Common myeloid progenitor, CD34-positive (primary cell): ENCODE results near the gene CAPN5.

ENCODE experiments used
- CTCF ChIA-PET: fragments of 350-600 bp; sonication (Branson Sonifier 250); formaldehyde crosslinking; loops from one replicate; lab custom pipeline; 2021; ENCODE audit warnings: antibody characterized with exemption; lab: Charles Lee
- POLR2A ChIA-PET: fragments of 350-600 bp; sonication (Branson Sonifier 250); formaldehyde crosslinking; loops from one replicate; lab custom pipeline; 2021; ENCODE audit warnings: antibody characterized with exemption; lab: Charles Lee
- DNase-seq, 3 donors: peaks; one replicate each; pipeline versions ENCODE4 v3.0.0 to v3.0.0-alpha.2; 2013
- H3K27ac ChIP-seq, 2 experiments: 1 replicate in 1 of 2; 2 replicates in 1 of 2; pipeline ENCODE4 v1.7.0; 2013; ENCODE audit warnings: inconsistent platforms in 2 of 2, low read length in 2 of 2, mild to moderate bottlenecking in 2 of 2, low read depth in 1 of 2, moderate library complexity in 1 of 2; ENCODE audit not compliant: severe bottlenecking in 2 of 2, insufficient read depth in 1 of 2, poor library complexity in 1 of 2
- H3K27me3 ChIP-seq, 5 experiments: replicated peaks in 2 of 5; 1 replicate in 3 of 5; 2 replicates in 2 of 5; pipeline versions ENCODE4 v1.6.1 to v1.7.0; 2013; ENCODE audit warnings: low read length in 4 of 5, mild to moderate bottlenecking in 2 of 5, moderate library complexity in 2 of 5, inconsistent platforms in 1 of 5; ENCODE audit not compliant: insufficient read depth in 5 of 5, control insufficient read depth in 4 of 5
- H3K36me3 ChIP-seq, 4 experiments: 1 replicate in 2 of 4; 2 replicates in 2 of 4; pipeline versions ENCODE4 v1.6.1 to v1.7.0; 2013; ENCODE audit warnings: low read length in 3 of 4, control low read depth in 1 of 4, mild to moderate bottlenecking in 1 of 4; ENCODE audit not compliant: control insufficient read depth in 4 of 4, insufficient read depth in 4 of 4
- H3K4me1 ChIP-seq, 4 experiments: 1 replicate in 3 of 4; 2 replicates in 1 of 4; pipeline versions ENCODE4 v1.6.1 to v1.7.1; 2013; ENCODE audit warnings: low read length in 3 of 4, mild to moderate bottlenecking in 3 of 4, control low read depth in 1 of 4, inconsistent platforms in 1 of 4, moderate library complexity in 1 of 4; ENCODE audit not compliant: control insufficient read depth in 4 of 4, insufficient read depth in 4 of 4; ENCODE audit errors: control extremely low read depth in 1 of 4
- H3K4me3 ChIP-seq, 7 experiments: 1 replicate in 4 of 7; 2 replicates in 3 of 7; pipeline versions ENCODE4 v1.5.1 to v1.7.0; 2013; ENCODE audit warnings: mild to moderate bottlenecking in 7 of 7, low read length in 6 of 7, moderate library complexity in 6 of 7, inconsistent platforms in 2 of 7, low read depth in 2 of 7, control low read depth in 1 of 7; ENCODE audit not compliant: insufficient read depth in 4 of 7, control insufficient read depth in 1 of 7; ENCODE audit errors: extremely low read depth in 1 of 7
- H3K9me3 ChIP-seq, 5 experiments: 1 replicate in 4 of 5; 2 replicates in 1 of 5; pipeline versions ENCODE4 v1.6.1 to v1.7.1; 2013; ENCODE audit warnings: low read length in 4 of 5, mild to moderate bottlenecking in 2 of 5, inconsistent platforms in 1 of 5, low read depth in 1 of 5, moderate library complexity in 1 of 5; ENCODE audit not compliant: control insufficient read depth in 4 of 5, insufficient read depth in 2 of 5; ENCODE audit errors: control extremely low read depth in 1 of 5
- WGBS: methylation state at CpG from one replicate; pipeline ENCODE4 v1.1.5; 2013; ENCODE audit not compliant: insufficient coverage; 5-methylcytosine and 5-hydroxymethylcytosine counted together

Gene CAPN5

GRCh38 chr11:77125191-77125590 lies 58.4 kb downstream of the CAPN5 start:
- H3K4me3 ChIP-seq = no peak overlapping the region
- WGBS = 19% methylated on average over 3 of the region's 6 CpGs
- peak; percentile 14 to 62 (median 61) for DNase-seq
- H3K27me3 ChIP-seq = peaks cover 0 to 8% (median 4%) of the 10 kb centered on the region in 5 experiments
- ChIA-PET CTCF (no interaction called here), POLR2A (no interaction called here)
- peaks cover 0 to 34% (median 26%) of the 10 kb centered on the region in 4 experiments for H3K4me1 ChIP-seq
- H3K36me3 ChIP-seq = no peaks in the 10 kb centered on the region
- H3K9me3 ChIP-seq = no peaks in the 10 kb centered on the region
- no peak overlapping the region for H3K27ac ChIP-seq

- no peaks in the 10 kb centered on the region for H3K36me3 ChIP-seq
- POLR2A ChIA-PET = interaction anchor here (0.7 kb wide), 1 partner anchor 1413 kb away, joined by 3 read pairs; no protein-coding TSS in a partner anchor
- H3K4me1 ChIP-seq = peaks cover 0 to 33% (median 26%) of the 10 kb centered on the region in 4 experiments
- H3K4me3 ChIP-seq = no peak overlapping the region
- H3K9me3 ChIP-seq = no peaks in the 10 kb centered on the region
- H3K27me3 ChIP-seq = peaks cover 0 to 8% (median 4%) of the 10 kb centered on the region in 5 experiments
- no peak overlapping the region for H3K27ac ChIP-seq
- no peak for DNase-seq
- CTCF ChIA-PET = interaction anchor here (1.7 to 12.6 kb wide), 6 partner anchors 10 to 78 kb away, joined by 5 to 240 read pairs (median 12); no protein-coding TSS in a partner anchor
- 86% methylated on average over 2 of the region's 4 CpGs for WGBS
Measured at GRCh38 chr11:77125695-77126094, 58.9 kb downstream of the CAPN5 start.

- Histone ChIP-seq H3K4me1 (peaks cover 0 to 28% (median 23%) of the 10 kb centered on the region in 4 experiments), H3K27ac (no peak overlapping the region), H3K4me3 (no peak overlapping the region), H3K9me3 (no peaks in the 10 kb centered on the region), H3K27me3 (peaks cover 0 to 8% (median 4%) of the 10 kb centered on the region in 5 experiments), H3K36me3 (no peaks in the 10 kb centered on the region)
- DNase-seq = no peak
- WGBS = 94% methylated on average over 17 of the region's 17 CpGs
- ChIA-PET CTCF (interaction anchor here (0.9 to 12.6 kb wide), 21 partner anchors 9 to 493 kb away, joined by 3 to 240 read pairs (median 9); no protein-coding TSS in a partner anchor), POLR2A (interaction anchor here (0.7 kb wide), 1 partner anchor 1413 kb away, joined by 3 read pairs; no protein-coding TSS in a partner anchor)
Measured at GRCh38 chr11:77126156-77126775, 59.5 kb downstream of the CAPN5 start.

- DNase-seq = no peak
- Histone ChIP-seq H3K4me1 (peaks cover 0 to 25% (median 22%) of the 10 kb centered on the region in 4 experiments), H3K4me3 (peak overlapping the region in 4 of 7 experiments; percentile 34 to 65 (median 62)), H3K9me3 (no peaks in the 10 kb centered on the region), H3K27me3 (peaks cover 0 to 8% (median 4%) of the 10 kb centered on the region in 5 experiments), H3K27ac (no peak overlapping the region), H3K36me3 (no peaks in the 10 kb centered on the region)
- ChIA-PET POLR2A (no interaction called here), CTCF (interaction anchor here (0.9 to 12.6 kb wide), 30 partner anchors 9 to 493 kb away, joined by 3 to 240 read pairs (median 6); no protein-coding TSS in a partner anchor)
- 22% methylated on average over 10 of the region's 10 CpGs for WGBS
Measured at GRCh38 chr11:77126861-77127234, 60.1 kb downstream of the CAPN5 start.

- H3K27me3 ChIP-seq = peaks cover 0 to 8% (median 4%) of the 10 kb centered on the region in 5 experiments
- ChIA-PET CTCF (interaction anchor here (0.6 to 12.6 kb wide), 32 partner anchors 9 to 492 kb away, joined by 3 to 240 read pairs (median 6); no protein-coding TSS in a partner anchor), POLR2A (no interaction called here)
- no peaks in the 10 kb centered on the region for H3K36me3 ChIP-seq
- WGBS = 9% methylated on average over 24 of the region's 27 CpGs
- DNase-seq = peak; percentile 41 to 68 (median 62)
- peak overlapping the region in 6 of 7 experiments; percentile 32 to 65 (median 52) for H3K4me3 ChIP-seq
- H3K9me3 ChIP-seq = no peaks in the 10 kb centered on the region
- peaks cover 0 to 25% (median 22%) of the 10 kb centered on the region in 4 experiments for H3K4me1 ChIP-seq
- H3K27ac ChIP-seq = no peak overlapping the region
Measured at GRCh38 chr11:77127235-77127911, 60.6 kb downstream of the CAPN5 start.

- Histone ChIP-seq H3K9me3 (peaks cover 0 to 3% (median 0%) of the 10 kb centered on the region in 5 experiments), H3K4me3 (peak within 1 kb of the TSS in 6 of 7 experiments; percentile 32 to 65 (median 52)), H3K27ac (no peak within 1 kb of the TSS), H3K36me3 (no peaks in the 10 kb centered on the region), H3K4me1 (peaks cover 0 to 25% (median 22%) of the 10 kb centered on the region in 4 experiments), H3K27me3 (peaks cover 0 to 8% (median 4%) of the 10 kb centered on the region in 5 experiments)
- peak in 1 of 3 donors; percentile 23 for DNase-seq
- WGBS = 42% methylated on average over 18 of the region's 20 CpGs
- ChIA-PET POLR2A (no interaction called here), CTCF (interaction anchor here (0.6 to 12.6 kb wide), 31 partner anchors 8 to 421 kb away, joined by 3 to 240 read pairs (median 6); no protein-coding TSS in a partner anchor)
Measured at GRCh38 chr11:77127920-77128691, 61.3 kb downstream of the CAPN5 start, which contains the start of gene MYO7A. Gene MYO7A, plus strand, starts transcription at chr11:77128246. Its CDS starts 2,389 bp downstream, at chr11:77130635.
